Measurements from ENCODE around the gene TMPRSS6. TPM values are rescaled to one million over a fixed set of nuclear protein-coding genes. Genes with fewer than 3 reads are reported as not detected.

The TMPRSS6 gene
- not detected in 2 replicates for total RNA-seq (2014; rRNA removed; shearing (Covaris generic))

- no peak for DNase-seq (ENCODE audit: low read depth)
Measured at GRCh38 chr22:37109242-37109917, at the start of gene TMPRSS6. Gene TMPRSS6, minus strand, starts transcription at chr22:37109713. Its CDS starts 6,296 bp downstream, at chr22:37103417.

- no peak for DNase-seq (ENCODE audit: low read depth)
Measured at GRCh38 chr22:37158963-37159290, 49.4 kb upstream of the TMPRSS6 start.

DNA sequence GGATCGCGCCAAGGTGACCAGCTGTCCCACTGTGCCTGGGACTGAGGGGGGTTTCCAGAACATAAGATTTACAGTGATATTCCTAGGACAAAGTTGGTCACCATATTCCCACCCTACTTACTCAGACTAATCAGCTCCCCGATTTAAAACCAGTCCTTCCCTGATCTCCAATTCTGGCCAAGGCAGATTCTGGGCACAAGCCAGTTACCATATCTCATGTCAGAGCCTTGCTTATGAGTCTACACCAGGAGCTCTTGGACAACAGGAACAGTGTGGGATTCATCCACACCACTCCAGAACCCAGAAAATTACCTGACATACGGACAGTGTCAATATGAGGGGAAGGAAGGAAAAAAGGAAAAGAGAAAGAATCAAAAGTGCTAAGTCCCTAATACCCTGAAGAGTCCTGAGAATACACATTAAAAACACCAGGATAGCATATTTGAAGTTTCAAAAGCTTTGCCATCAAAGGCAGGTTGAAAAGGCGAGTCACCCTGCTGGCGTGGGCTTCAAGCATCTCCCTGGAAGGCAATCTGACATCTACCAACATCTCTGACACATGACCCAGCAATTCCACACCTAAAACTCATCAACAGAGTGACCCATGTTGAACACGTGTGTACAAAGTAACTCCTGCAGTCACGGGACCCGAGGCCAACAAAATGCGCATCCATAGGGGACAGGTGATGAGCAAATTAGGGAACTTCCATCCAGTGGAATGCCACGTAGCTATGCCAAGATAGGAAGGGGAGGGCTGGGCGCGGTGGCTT is 48.2 kb upstream of the TMPRSS6 start:
- peak; percentile 59 for DNase-seq (ENCODE audit: low read depth)

DNA sequence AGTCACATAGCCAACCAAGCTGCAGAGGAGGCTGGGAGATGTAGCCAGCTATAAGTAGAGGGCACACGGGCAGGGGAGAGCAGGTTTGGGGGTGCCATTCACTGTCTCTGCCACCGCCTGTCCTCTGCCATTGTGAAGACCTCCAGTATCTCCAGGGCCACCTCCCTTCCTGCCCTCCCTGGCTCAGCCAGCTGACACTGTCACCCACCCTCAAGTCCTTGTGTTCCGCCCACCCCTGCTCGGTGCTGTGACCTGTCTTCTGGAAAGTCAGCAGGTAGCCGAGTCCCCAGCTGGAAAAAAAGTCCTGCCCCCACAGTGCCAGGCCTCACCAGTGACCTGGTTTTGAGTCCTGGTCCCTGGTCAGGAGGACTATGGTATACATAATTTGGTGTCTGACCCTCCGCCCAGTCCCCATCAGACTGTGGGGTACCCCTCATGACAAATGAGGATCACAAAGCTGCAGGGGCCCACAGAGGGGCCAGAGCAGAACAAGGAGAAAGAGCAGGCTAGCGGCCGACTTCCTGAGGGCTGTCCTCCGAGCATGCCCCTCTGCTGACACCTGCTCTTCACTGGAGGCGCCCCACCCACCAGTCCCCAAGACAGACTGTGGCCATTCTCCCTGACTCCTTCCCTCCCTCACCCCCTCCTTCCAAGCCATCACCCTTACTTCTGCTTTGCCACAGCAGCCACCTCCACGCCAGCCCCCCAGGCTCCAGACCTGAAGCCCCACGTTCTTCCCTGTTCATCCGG is 47.3 kb upstream of the TMPRSS6 start:
- no peak for DNase-seq (ENCODE audit: low read depth)

DNA sequence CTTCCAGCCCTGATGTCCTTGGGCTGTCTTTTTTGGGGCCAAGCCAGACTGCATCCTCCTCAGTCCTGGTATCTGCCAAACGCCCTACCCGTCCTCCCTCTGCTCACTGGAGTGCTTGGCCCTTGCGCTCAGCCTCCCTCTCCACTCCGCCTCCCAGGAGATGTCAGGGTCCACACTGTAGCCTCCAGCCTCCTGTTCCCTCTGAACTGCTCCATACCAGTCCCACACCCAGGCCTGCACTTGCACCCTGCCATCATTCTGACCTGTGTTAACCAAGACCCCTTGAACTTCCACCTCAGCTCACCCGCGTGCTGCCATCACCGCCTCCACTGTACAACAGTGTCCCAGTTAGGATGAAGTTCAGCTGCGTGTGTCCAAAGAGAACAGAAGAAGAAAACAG is 46.5 kb upstream of the TMPRSS6 start:
- no peak for DNase-seq (ENCODE audit: low read depth)

DNA sequence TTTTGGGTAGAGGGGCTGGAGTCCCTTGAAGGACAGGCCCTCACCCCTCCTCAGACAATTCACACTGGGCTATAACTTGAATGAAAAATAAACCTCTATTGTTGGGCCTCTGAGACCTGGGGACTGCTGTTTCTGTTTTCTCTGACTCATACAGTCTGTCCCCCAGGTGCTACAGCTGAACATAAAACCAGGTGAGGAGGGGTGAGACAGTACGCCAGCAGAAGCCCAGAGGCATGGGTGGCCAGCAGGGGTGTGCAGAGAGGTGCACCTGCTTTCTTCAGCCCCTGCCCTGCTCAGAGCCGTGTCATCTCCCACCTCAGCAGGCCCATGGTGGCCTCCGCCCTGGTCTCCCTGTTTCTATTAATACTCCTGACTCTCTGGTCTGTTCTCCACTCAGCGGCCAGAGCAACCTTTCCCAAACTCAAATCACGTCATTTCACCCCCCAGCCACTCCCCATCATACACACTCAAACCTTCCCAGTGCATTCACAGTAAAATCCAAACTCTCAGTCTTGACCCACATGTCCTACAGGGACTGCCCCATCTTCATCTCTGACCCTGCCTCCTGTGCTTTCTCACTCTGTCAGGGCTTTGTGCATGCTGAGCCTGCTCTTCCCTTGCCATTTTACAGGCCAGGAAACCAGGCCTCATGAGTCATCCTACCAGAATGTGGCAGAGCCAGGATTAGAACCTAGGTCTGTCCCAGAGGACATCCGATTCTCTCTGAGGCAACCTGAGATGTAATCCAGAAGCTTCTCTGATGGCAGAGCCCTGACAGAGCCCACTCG is 45.6 kb upstream of the TMPRSS6 start:
- peak; percentile 26 for DNase-seq (ENCODE audit: low read depth)

- no peak for DNase-seq (ENCODE audit: low read depth)
Measured at GRCh38 chr22:37153901-37154300, 44.4 kb upstream of the TMPRSS6 start.

GRCh38 chr22:37151401-37151800 is 41.9 kb upstream of the TMPRSS6 start:
- no peak for DNase-seq (ENCODE audit: low read depth)

GRCh38 chr22:37150701-37151100 is 41.2 kb upstream of the TMPRSS6 start:
- DNase-seq (ENCODE audit: low read depth) = no peak

- no peak for DNase-seq (ENCODE audit: low read depth)
Measured at GRCh38 chr22:37148742-37149665, 39.5 kb upstream of the TMPRSS6 start.

- DNase-seq (ENCODE audit: low read depth) = no peak
Measured at GRCh38 chr22:37148031-37148651, 38.6 kb upstream of the TMPRSS6 start.

- DNase-seq (ENCODE audit: low read depth) = no peak
Measured at GRCh38 chr22:37147186-37147990, 37.9 kb upstream of the TMPRSS6 start.

- DNase-seq (ENCODE audit: low read depth) = no peak
Measured at GRCh38 chr22:37146507-37147180, 37.1 kb upstream of the TMPRSS6 start.

- no peak for DNase-seq (ENCODE audit: low read depth)
Measured at GRCh38 chr22:37146051-37146385, 36.5 kb upstream of the TMPRSS6 start.

GRCh38 chr22:37145180-37146050 is 35.9 kb upstream of the TMPRSS6 start:
- peak; percentile 48 for DNase-seq (ENCODE audit: low read depth)

DNA sequence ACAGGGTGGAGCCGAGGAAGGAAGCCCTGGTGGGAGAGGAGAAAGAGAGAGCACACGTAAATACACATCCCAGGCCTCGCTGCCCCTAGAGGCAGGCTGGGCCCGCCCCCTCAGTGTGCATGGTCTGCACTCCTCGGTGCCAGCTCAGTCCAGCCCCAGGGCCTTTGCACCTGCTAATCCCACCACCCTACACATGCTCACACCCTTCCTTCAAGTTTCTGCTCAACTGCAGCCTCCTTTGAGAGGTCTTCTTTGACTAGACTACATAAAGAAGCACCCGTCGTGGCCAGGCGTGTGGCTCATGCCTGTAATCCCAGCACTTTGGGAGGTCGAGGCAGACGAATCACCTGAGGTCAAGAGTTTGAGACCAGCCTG is 34.7 kb upstream of the TMPRSS6 start:
- DNase-seq (ENCODE audit: low read depth) = no peak

GRCh38 chr22:37141971-37142370 is 32.5 kb upstream of the TMPRSS6 start:
- no peak for DNase-seq (ENCODE audit: low read depth)

GRCh38 chr22:37141476-37141875 is 32.0 kb upstream of the TMPRSS6 start:
- DNase-seq (ENCODE audit: low read depth) = no peak

Measured in M059J (cell line).